ENCODE results near the gene PLAAT5.

Gene PLAAT5

GRCh38 chr11:63476618-63477017, 14.3 kb downstream of the PLAAT5 start:
- no peaks in the 10 kb centered on the region for H3K4me1 ChIP-seq (ENCODE audit: control insufficient read depth in 1 of 2, insufficient read depth in 2 of 2, low read length in 2 of 2)
- H3K27me3 ChIP-seq (ENCODE audit: insufficient read depth, low read length): no peaks in the 10 kb centered on the region
- no peak overlapping the region for H3K9ac ChIP-seq (ENCODE audit: low read length)
- no peak overlapping the region for H3K23ac ChIP-seq (ENCODE audit: low read length)
- no peak overlapping the region for H3K14ac ChIP-seq (ENCODE audit: low read length)
- no peak overlapping the region for H3K18ac ChIP-seq (ENCODE audit: low read length)
- H2BK12ac ChIP-seq (ENCODE audit: low read length): no peak overlapping the region
- H3K27ac ChIP-seq (ENCODE audit: low read depth, low read length): no peak overlapping the region
- no peak overlapping the region for H3K4me3 ChIP-seq (ENCODE audit: low read depth, low read length)
- no peak overlapping the region for H4K12ac ChIP-seq (ENCODE audit: low read depth, low read length)
- H4K8ac ChIP-seq (ENCODE audit: low read depth, low read length): no peak overlapping the region
- H2BK5ac ChIP-seq (ENCODE audit: low read depth, low read length, poor library complexity): no peak overlapping the region
- H3K4me2 ChIP-seq (ENCODE audit: low read length): no peak overlapping the region
- H4K91ac ChIP-seq (ENCODE audit: low read depth, low read length): no peak overlapping the region
- H3K9me3 ChIP-seq (ENCODE audit: insufficient read depth, low read depth, low read length): no peaks in the 10 kb centered on the region
- H3K79me1 ChIP-seq (ENCODE audit: low read length): no peaks in the 10 kb centered on the region
- no peak overlapping the region for H2AFZ ChIP-seq (ENCODE audit: insufficient read depth, low read length, poor library complexity)
- no peak overlapping the region for H2AK5ac ChIP-seq (ENCODE audit: low read length)
- no peaks in the 10 kb centered on the region for H3K36me3 ChIP-seq (ENCODE audit: control insufficient read depth in 1 of 2, insufficient read depth in 2 of 2, low read length in 2 of 2)
- DNase-seq: no peak
- H3K79me2 ChIP-seq (ENCODE audit: control insufficient read depth, insufficient read depth, low read length, poor library complexity): no peaks in the 10 kb centered on the region
- H2BK120ac ChIP-seq (ENCODE audit: insufficient read depth, low read length, poor library complexity): no peak overlapping the region
- H3K4ac ChIP-seq (ENCODE audit: low read depth, low read length): no peak overlapping the region

GRCh38 chr11:63472372-63472771, 18.6 kb downstream of the PLAAT5 start:
- Histone ChIP-seq H3K27me3 (ENCODE audit: insufficient read depth, low read length) (no peaks in the 10 kb centered on the region), H2AK5ac (ENCODE audit: low read length) (no peak overlapping the region), H4K12ac (ENCODE audit: low read depth, low read length) (no peak overlapping the region), H3K4me3 (ENCODE audit: low read depth, low read length) (no peak overlapping the region), H3K4me1 (ENCODE audit: control insufficient read depth in 1 of 2, insufficient read depth in 2 of 2, low read length in 2 of 2) (no peaks in the 10 kb centered on the region), H3K9me3 (ENCODE audit: insufficient read depth, low read depth, low read length) (no peaks in the 10 kb centered on the region), H3K9ac (ENCODE audit: low read length) (no peak overlapping the region), H2AFZ (ENCODE audit: insufficient read depth, low read length, poor library complexity) (no peak overlapping the region), H3K23ac (ENCODE audit: low read length) (no peak overlapping the region), H3K79me2 (ENCODE audit: control insufficient read depth, insufficient read depth, low read length, poor library complexity) (no peaks in the 10 kb centered on the region), H3K27ac (ENCODE audit: low read depth, low read length) (no peak overlapping the region), H2BK120ac (ENCODE audit: insufficient read depth, low read length, poor library complexity) (no peak overlapping the region), H3K36me3 (ENCODE audit: control insufficient read depth in 1 of 2, insufficient read depth in 2 of 2, low read length in 2 of 2) (no peaks in the 10 kb centered on the region), H3K4ac (ENCODE audit: low read depth, low read length) (no peak overlapping the region), H2BK5ac (ENCODE audit: low read depth, low read length, poor library complexity) (no peak overlapping the region), H2BK12ac (ENCODE audit: low read length) (no peak overlapping the region), H3K4me2 (ENCODE audit: low read length) (no peak overlapping the region), H4K8ac (ENCODE audit: low read depth, low read length) (no peak overlapping the region), H3K79me1 (ENCODE audit: low read length) (no peaks in the 10 kb centered on the region), H3K14ac (ENCODE audit: low read length) (no peak overlapping the region), H3K18ac (ENCODE audit: low read length) (no peak overlapping the region), H4K91ac (ENCODE audit: low read depth, low read length) (no peak overlapping the region)
- WGBS (ENCODE audit: extremely low coverage, insufficient coverage, insufficient read length): no CpG with 5 or more reads among the region's 3 CpGs
- DNase-seq: peak in 1 of 2 donors; percentile 18

- Histone ChIP-seq H4K12ac (ENCODE audit: low read depth, low read length) (no peak overlapping the region), H3K27ac (ENCODE audit: low read depth, low read length) (no peak overlapping the region), H2BK12ac (ENCODE audit: low read length) (no peak overlapping the region), H3K9ac (ENCODE audit: low read length) (no peak overlapping the region), H3K9me3 (ENCODE audit: insufficient read depth, low read depth, low read length) (peaks cover 1% of the 10 kb centered on the region), H3K79me2 (ENCODE audit: control insufficient read depth, insufficient read depth, low read length, poor library complexity) (no peaks in the 10 kb centered on the region), H3K23ac (ENCODE audit: low read length) (no peak overlapping the region), H3K27me3 (ENCODE audit: insufficient read depth, low read length) (no peaks in the 10 kb centered on the region), H4K8ac (ENCODE audit: low read depth, low read length) (no peak overlapping the region), H4K91ac (ENCODE audit: low read depth, low read length) (no peak overlapping the region), H3K4me1 (ENCODE audit: control insufficient read depth in 1 of 2, insufficient read depth in 2 of 2, low read length in 2 of 2) (no peaks in the 10 kb centered on the region), H3K4ac (ENCODE audit: low read depth, low read length) (no peak overlapping the region), H3K14ac (ENCODE audit: low read length) (no peak overlapping the region), H3K79me1 (ENCODE audit: low read length) (no peaks in the 10 kb centered on the region), H3K36me3 (ENCODE audit: control insufficient read depth in 1 of 2, insufficient read depth in 2 of 2, low read length in 2 of 2) (no peaks in the 10 kb centered on the region), H2BK120ac (ENCODE audit: insufficient read depth, low read length, poor library complexity) (no peak overlapping the region), H3K18ac (ENCODE audit: low read length) (no peak overlapping the region), H2AFZ (ENCODE audit: insufficient read depth, low read length, poor library complexity) (no peak overlapping the region), H3K4me2 (ENCODE audit: low read length) (no peak overlapping the region), H2BK5ac (ENCODE audit: low read depth, low read length, poor library complexity) (no peak overlapping the region), H3K4me3 (ENCODE audit: low read depth, low read length) (no peak overlapping the region), H2AK5ac (ENCODE audit: low read length) (no peak overlapping the region)
- WGBS (ENCODE audit: extremely low coverage, insufficient coverage, insufficient read length): no CpG with 5 or more reads among the region's 3 CpGs
- DNase-seq: peak in 1 of 2 donors; percentile 70
These were observed 20.7 kb downstream of the PLAAT5 start for GRCh38 chr11:63470311-63470710.

- Histone ChIP-seq H3K27me3 (ENCODE audit: insufficient read depth, low read length) (no peaks in the 10 kb centered on the region), H4K12ac (ENCODE audit: low read depth, low read length) (no peak overlapping the region)
These were observed 28.8 kb downstream of the PLAAT5 start for GRCh38 chr11:63462137-63462536.

More at GRCh38 chr11:63462137-63462536, 28.8 kb downstream of the PLAAT5 start:
- Histone ChIP-seq H3K4ac (ENCODE audit: low read depth, low read length) (no peak overlapping the region), H3K14ac (ENCODE audit: low read length) (no peak overlapping the region), H3K79me2 (ENCODE audit: control insufficient read depth, insufficient read depth, low read length, poor library complexity) (no peaks in the 10 kb centered on the region), H2BK120ac (ENCODE audit: insufficient read depth, low read length, poor library complexity) (no peak overlapping the region), H3K18ac (ENCODE audit: low read length) (no peak overlapping the region), H4K8ac (ENCODE audit: low read depth, low read length) (no peak overlapping the region), H3K27ac (ENCODE audit: low read depth, low read length) (no peak overlapping the region), H2BK12ac (ENCODE audit: low read length) (no peak overlapping the region), H3K36me3 (ENCODE audit: control insufficient read depth in 1 of 2, insufficient read depth in 2 of 2, low read length in 2 of 2) (no peaks in the 10 kb centered on the region), H2AFZ (ENCODE audit: insufficient read depth, low read length, poor library complexity) (no peak overlapping the region), H3K79me1 (ENCODE audit: low read length) (no peaks in the 10 kb centered on the region), H3K23ac (ENCODE audit: low read length) (no peak overlapping the region), H3K4me1 (ENCODE audit: control insufficient read depth in 1 of 2, insufficient read depth in 2 of 2, low read length in 2 of 2) (peaks cover 3 to 4% of the 10 kb centered on the region in 2 experiments), H3K4me2 (ENCODE audit: low read length) (no peak overlapping the region), H4K91ac (ENCODE audit: low read depth, low read length) (no peak overlapping the region), H3K9ac (ENCODE audit: low read length) (no peak overlapping the region), H2AK5ac (ENCODE audit: low read length) (no peak overlapping the region), H3K9me3 (ENCODE audit: insufficient read depth, low read depth, low read length) (no peaks in the 10 kb centered on the region), H2BK5ac (ENCODE audit: low read depth, low read length, poor library complexity) (no peak overlapping the region), H3K4me3 (ENCODE audit: low read depth, low read length) (no peak overlapping the region)
- no peak for DNase-seq
